Lower lobe of right lung (tissue), 2 donors: ENCODE results near the gene JAKMIP1. TPM values are rescaled to one million over a fixed set of nuclear protein-coding genes. Genes with fewer than 3 reads are reported as not detected.
A peak's percentile ranks its signal among the peaks of the same experiment; 100 is the strongest.

Experiments used
- ATAC-seq, 2 donors: fragments of 200-7000 bp; cut with Tn5 transposase; one replicate each; pipeline ENCODE4 v1.9.1; 2020 to 2022; ENCODE audit warnings: mild to moderate bottlenecking in 2 of 2, moderate library complexity in 2 of 2
- DNase-seq: peaks from one replicate; pipeline ENCODE4 v3.0.0-alpha.2; 2020
- H3K27ac ChIP-seq: fragments of 200-600 bp; one replicate; pipeline ENCODE4 v1.8.0; 2022
- H3K27me3 ChIP-seq: fragments of 200-600 bp; one replicate; pipeline ENCODE4 v1.8.0; 2022; ENCODE audit warnings: low read depth
- H3K36me3 ChIP-seq: fragments of 200-600 bp; one replicate; pipeline ENCODE4 v1.8.0; 2022; ENCODE audit warnings: mild to moderate bottlenecking
- H3K4me1 ChIP-seq: fragments of 200-600 bp; one replicate; pipeline ENCODE4 v1.8.0; 2022
- H3K4me3 ChIP-seq: fragments of 200-600 bp; one replicate; pipeline ENCODE4 v1.8.0; 2022; ENCODE audit warnings: mild to moderate bottlenecking
- H3K9me3 ChIP-seq: fragments of 200-600 bp; one replicate; pipeline ENCODE4 v1.8.0; 2022
- intact Hi-C: fragments of 100-400 bp; cut with DNase I; formaldehyde crosslinking; loops from one replicate; pipeline ENCODE4 v1.11.0; 2022
- total RNA-seq: library from RNA; stranded (reverse); fragmentation: NEBNext Ultra II Directional; extraction: Animal tissue kit (Norgen Biotek cat#: 25700); gene quantifications from one replicate; pipeline ENCODE4 v1.2.1, GENCODE V29; 2021
- TF ChIP-seq, protein P1 (sequence below): fragments of 200-600 bp; IDR thresholded peaks from one replicate; pipeline ENCODE4 v1.8.0; 2022; ENCODE audit warnings: antibody characterized with exemption, mild to moderate bottlenecking
- donor health status: DM: no; HTN: yes; CAD: no; lungs with severe emphysema.

JAKMIP1 gene
- total RNA-seq, 1 donor from 2014 or later: 0.65 TPM

DNA sequence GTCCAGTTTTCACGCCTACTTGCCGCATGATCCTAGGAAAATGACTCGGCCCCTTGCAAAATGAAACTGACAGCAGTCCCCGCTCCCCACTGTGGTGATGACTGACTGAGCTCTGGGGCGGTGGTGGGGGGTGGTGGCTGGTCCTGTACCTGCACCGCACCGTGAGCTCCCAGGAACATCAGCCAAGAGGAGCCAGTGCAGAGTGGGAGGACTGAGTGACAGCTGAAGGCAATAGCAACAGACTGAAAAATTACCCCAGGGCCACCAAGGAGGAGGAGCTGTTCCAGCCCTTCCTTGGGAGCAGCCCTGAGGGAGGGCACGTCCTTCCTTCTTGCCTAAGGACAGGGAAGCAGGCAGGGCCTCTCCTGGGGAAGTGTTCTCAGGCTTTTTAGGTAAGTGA lies 179.7 kb downstream of the JAKMIP1 start:
- H3K9me3 ChIP-seq: no peaks in the 10 kb centered on the region
- no peaks in the 10 kb centered on the region for H3K4me1 ChIP-seq
- no peak overlapping the region for H3K27ac ChIP-seq
- intact Hi-C loops: no loop called here
- peaks cover 12% of the 10 kb centered on the region for H3K27me3 ChIP-seq
- no peaks in the 10 kb centered on the region for H3K36me3 ChIP-seq
- DNase-seq: no peak
- no peak for ATAC-seq
- no peak overlapping the region for H3K4me3 ChIP-seq
- TF ChIP-seq, protein P1, sequence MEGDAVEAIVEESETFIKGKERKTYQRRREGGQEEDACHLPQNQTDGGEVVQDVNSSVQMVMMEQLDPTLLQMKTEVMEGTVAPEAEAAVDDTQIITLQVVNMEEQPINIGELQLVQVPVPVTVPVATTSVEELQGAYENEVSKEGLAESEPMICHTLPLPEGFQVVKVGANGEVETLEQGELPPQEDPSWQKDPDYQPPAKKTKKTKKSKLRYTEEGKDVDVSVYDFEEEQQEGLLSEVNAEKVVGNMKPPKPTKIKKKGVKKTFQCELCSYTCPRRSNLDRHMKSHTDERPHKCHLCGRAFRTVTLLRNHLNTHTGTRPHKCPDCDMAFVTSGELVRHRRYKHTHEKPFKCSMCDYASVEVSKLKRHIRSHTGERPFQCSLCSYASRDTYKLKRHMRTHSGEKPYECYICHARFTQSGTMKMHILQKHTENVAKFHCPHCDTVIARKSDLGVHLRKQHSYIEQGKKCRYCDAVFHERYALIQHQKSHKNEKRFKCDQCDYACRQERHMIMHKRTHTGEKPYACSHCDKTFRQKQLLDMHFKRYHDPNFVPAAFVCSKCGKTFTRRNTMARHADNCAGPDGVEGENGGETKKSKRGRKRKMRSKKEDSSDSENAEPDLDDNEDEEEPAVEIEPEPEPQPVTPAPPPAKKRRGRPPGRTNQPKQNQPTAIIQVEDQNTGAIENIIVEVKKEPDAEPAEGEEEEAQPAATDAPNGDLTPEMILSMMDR: no peak

DNA sequence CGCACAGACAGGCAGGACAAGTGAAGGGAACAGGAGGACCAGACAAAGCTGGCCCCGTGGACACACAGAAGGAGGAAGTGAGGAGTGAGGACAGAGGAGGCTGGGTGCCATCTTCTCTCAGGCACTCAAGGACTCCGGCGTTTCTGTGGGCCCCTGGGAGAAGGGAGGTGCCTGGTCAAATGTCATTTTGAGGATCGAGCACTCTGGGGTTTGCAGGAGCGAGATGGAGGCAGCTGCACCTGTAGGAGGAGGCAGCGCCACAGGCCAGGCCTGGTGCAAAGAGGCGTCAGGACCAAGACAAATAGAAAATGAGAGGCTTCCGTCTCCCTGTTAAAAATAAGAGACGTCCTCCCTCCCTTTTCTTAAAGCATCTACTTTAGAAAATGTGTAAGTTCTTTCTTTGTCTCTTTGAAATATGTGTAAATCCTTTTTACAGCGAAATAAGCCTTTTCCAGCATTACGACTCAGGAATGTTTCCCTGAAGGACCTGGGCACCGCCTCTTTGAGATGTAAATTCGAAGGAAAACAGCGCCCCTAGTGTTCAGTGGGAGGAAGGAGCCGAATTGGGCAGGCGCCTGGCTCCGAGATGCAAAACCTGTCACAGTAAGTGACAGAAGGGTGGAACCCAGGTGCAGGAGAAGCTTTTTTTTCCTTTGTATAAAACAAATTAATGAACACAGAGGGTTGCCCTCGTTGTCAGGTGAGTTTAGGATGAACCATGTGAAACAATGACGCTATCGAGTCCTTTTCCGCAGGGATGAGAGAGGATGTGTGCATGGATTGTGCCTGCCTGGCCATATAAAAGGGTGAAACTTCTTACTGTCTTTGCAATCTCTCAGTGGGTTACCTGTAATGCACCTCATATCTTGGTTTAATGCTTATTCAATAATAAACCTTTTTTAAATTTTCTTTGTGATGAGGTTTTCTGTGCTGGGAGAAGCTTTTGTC lies 180.8 kb downstream of the JAKMIP1 start:
- H3K27ac ChIP-seq: no peak overlapping the region
- ATAC-seq: peak in 1 of 2 donors; percentile 64
- intact Hi-C loops: no loop called here
- DNase-seq: no peak
- no peaks in the 10 kb centered on the region for H3K9me3 ChIP-seq
- H3K4me3 ChIP-seq: no peak overlapping the region
- H3K4me1 ChIP-seq: no peaks in the 10 kb centered on the region
- H3K27me3 ChIP-seq: peaks cover 12% of the 10 kb centered on the region
- TF ChIP-seq, protein P1: peak; percentile 83
- no peaks in the 10 kb centered on the region for H3K36me3 ChIP-seq

DNA sequence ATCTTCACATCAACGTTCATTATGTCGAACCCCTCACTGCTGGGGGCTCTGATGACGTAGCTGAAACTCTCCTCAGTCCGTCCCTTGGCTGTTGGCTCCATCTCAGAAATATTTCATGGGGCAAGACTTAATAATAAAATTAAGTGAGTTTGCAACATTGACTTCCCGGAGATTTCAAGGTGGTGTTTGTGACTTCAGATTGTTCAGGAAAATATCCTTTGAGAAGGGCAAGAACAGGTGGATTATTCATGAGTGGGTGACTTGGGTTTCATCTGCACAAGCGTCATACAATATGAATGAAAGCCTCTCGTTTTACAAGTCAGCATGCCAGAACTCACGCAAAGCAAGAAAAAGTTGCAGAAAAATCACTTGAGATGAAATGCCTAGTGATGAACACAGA lies 182.0 kb downstream of the JAKMIP1 start, which contains the start of gene C4orf50:
Gene C4orf50 (minus strand): TSS at position 101 of the 400 bp plus-strand sequence.
- Histone ChIP-seq H3K27me3 (peaks cover 12% of the 10 kb centered on the region), H3K4me1 (no peaks in the 10 kb centered on the region), H3K36me3 (no peaks in the 10 kb centered on the region), H3K9me3 (no peaks in the 10 kb centered on the region), H3K27ac (no peak within 1 kb of the TSS), H3K4me3 (no peak within 1 kb of the TSS)
- DNase-seq (no peak), ATAC-seq (no peak)
- intact Hi-C loops: no loop called here
- TF ChIP-seq, protein P1: no peak

DNA sequence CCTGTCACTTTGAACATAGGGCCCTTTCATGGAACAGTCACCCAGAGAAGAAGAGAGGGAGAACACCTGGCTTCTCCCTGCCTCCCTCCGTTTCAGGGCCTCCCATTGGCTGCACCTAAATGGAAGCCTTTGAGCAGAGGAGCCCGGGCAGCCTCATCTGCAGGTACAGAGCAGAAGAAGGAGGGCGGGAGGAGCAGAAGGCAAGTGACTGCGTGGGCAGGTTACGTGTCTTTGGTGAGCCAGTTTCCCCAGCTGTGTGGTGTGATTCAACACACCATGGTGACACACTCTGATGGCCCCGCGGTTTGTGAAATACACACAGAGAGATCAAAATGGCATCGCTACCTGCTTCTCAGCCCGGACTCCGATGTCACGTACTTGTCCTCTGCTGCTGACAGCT lies 182.5 kb downstream of the JAKMIP1 start:
- Histone ChIP-seq H3K4me1 (no peaks in the 10 kb centered on the region), H3K27me3 (peaks cover 12% of the 10 kb centered on the region), H3K4me3 (no peak overlapping the region), H3K9me3 (no peaks in the 10 kb centered on the region), H3K36me3 (no peaks in the 10 kb centered on the region), H3K27ac (no peak overlapping the region)
- intact Hi-C loops: no loop called here
- DNase-seq: no peak
- no peak for ATAC-seq
- TF ChIP-seq, protein P1: no peak

DNA sequence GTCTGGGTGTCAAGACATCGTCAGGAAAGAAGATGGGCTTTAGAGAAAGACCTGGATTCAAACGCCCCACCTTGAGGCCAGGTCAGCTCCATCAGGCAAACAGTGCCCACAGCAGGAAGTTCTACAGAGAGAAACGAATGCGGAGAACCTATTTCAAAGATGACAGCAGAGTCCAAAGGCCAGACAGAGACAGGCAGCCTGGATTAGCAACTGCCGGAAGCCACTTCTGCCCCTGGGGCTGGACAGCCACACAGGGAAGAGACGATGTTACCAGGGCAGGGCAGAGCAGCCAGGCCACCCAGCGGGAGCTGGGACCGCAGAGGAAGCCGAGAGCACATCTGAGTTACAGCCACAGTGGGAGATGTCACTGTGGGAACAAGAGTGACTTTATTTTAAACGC lies 183.3 kb downstream of the JAKMIP1 start:
- no peak for DNase-seq
- Histone ChIP-seq H3K27me3 (peaks cover 12% of the 10 kb centered on the region), H3K4me1 (no peaks in the 10 kb centered on the region), H3K27ac (no peak overlapping the region), H3K9me3 (no peaks in the 10 kb centered on the region), H3K36me3 (no peaks in the 10 kb centered on the region), H3K4me3 (no peak overlapping the region)
- ATAC-seq: no peak
- TF ChIP-seq, protein P1: no peak
- intact Hi-C loops: no loop called here
